Neutrophil (primary cell): ENCODE results near the gene PEMT.

Source experiments
- H3K27ac ChIP-seq: fragments of 200-600 bp; sonication (generic); 2 replicates; pipeline ENCODE4 v1.5.1; 2016; ENCODE audit warnings: mild to moderate bottlenecking, moderate library complexity
- H3K27me3 ChIP-seq: fragments of 200-600 bp; sonication (generic); 2 replicates; pipeline ENCODE4 v1.6.0; 2016; ENCODE audit warnings: mild to moderate bottlenecking
- H3K36me3 ChIP-seq: fragments of 200-600 bp; sonication (generic); 2 replicates; pipeline ENCODE4 v1.5.1; 2017
- H3K4me1 ChIP-seq, 2 experiments: fragments of 200-600 bp in 1 of 2; sonication (generic) in 1 of 2; 1 replicate in 1 of 2; 2 replicates in 1 of 2; pipeline versions ENCODE4 v1.5.1 to v1.6.1; 2013 to 2016; ENCODE audit warnings: low read depth in 1 of 2, low read length in 1 of 2, mild to moderate bottlenecking in 1 of 2, moderate library complexity in 1 of 2; ENCODE audit not compliant: control insufficient read depth in 1 of 2, insufficient read depth in 1 of 2
- H3K4me3 ChIP-seq, 2 experiments: fragments of 200-600 bp in 1 of 2; sonication (generic) in 1 of 2; 1 replicate in 1 of 2; 2 replicates in 1 of 2; pipeline ENCODE4 v1.5.1; 2013 to 2016; ENCODE audit warnings: low read depth in 1 of 2, low read length in 1 of 2, mild to moderate bottlenecking in 1 of 2, moderate library complexity in 1 of 2
- H3K9me3 ChIP-seq: fragments of 200-600 bp; sonication (generic); 2 replicates; pipeline ENCODE4 v1.5.1; 2016
- CTCF ChIP-seq: fragments of 200-600 bp; sonication (generic); IDR thresholded peaks from 2 replicates; pipeline ENCODE4 v1.5.1; 2016; ENCODE audit warnings: antibody characterized with exemption

The PEMT gene

DNA sequence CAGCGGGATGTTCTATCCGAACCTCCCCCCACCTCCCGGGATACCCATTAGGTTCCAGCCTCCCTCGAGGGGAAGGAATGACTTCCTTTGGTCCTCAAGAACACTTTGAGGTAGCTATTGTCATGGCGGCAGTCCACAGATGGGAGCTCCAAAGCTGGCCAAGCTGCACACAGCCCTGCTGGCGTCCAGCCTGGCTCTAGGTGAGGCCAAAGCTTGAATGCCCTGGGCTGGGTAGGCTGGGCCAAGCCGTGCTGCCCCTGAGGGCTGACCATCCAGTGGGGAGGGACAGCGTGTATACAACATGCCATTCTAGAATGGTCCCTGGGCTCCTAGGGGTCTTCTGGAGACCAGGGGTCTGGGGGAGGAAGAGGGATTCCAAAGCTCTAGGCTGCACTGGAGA, 43.5 kb downstream of the PEMT start:
- Histone ChIP-seq H3K27me3 (no peaks in the 10 kb centered on the region), H3K36me3 (no peaks in the 10 kb centered on the region)
- no peak for TF ChIP-seq CTCF

DNA sequence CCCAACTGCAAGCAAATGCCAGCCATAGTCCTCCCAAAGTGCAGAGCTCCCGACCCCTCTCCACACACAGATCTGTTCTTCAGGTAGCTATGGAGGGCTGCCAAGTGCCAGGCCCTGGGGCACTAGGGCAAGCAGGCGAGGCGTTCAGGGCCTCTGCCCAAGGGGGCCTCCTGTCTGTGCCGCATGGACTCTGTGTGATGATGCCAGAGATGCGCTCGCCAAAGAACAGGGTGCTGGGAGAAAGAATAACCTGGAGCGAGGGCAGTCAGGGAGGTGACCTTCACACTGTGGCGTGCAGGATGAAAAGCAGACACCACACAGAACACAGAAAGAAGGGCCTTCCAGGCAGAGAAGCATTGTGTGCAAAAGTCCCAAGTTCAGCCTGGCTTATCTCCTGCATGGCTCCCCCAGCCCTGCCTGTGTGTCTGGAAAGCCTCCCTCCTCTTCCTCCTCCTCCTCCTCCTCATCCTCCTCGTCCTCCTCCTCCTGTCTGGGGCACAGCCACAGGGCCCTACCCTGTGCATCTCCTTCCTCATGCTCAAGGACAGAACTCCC, 44.2 kb downstream of the PEMT start:
- Histone ChIP-seq H3K9me3 (no peaks in the 10 kb centered on the region), H3K27ac (no peak overlapping the region), H3K36me3 (no peaks in the 10 kb centered on the region), H3K27me3 (no peaks in the 10 kb centered on the region), H3K4me1 (no peaks in the 10 kb centered on the region), H3K4me3 (no peak overlapping the region)
- no peak for TF ChIP-seq CTCF

More for the DNA sequence above, 43.5 kb downstream of the PEMT start:
- Histone ChIP-seq H3K4me1 (no peaks in the 10 kb centered on the region), H3K9me3 (no peaks in the 10 kb centered on the region), H3K27ac (no peak overlapping the region), H3K4me3 (no peak overlapping the region)

DNA sequence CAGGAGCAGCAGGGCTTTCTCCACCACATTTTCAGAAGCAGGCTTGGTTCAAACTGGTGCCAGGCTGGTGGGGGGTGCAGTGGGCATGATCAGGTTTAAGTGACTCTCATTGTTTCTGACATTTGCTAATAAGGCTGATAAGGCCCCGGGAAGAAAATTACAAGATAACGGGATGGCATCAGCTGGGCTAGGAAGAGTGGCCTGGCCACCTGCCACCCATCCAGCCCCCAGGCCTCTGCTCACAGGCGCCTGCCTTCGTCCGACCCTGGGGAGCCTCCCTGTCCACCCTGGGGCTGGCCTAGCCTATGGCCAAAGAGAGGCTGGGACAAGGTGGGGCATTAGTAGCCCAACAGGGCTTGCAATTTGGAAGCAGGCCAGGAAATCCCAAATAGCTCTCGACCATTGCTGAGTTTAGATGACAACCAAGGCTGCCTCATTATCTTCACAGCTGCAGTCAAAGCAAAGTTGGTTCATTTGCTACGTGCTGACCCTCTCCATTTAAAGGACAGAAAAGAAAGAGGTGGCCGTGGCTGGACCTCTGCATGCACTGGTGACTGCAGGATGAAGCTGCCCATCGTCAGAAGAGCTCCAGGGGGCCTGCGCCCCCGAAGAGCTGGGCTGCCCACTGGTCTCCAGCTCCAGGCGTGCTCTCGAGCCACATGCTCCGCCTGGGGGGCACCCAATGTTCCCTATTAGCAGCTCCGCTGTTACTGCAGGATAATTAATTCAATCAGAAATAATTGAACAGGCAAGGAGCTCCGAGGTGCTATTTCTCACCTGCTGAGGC, 44.9 kb downstream of the PEMT start:
- Histone ChIP-seq H3K4me3 (no peak overlapping the region), H3K4me1 (no peaks in the 10 kb centered on the region), H3K27me3 (no peaks in the 10 kb centered on the region), H3K36me3 (no peaks in the 10 kb centered on the region), H3K9me3 (no peaks in the 10 kb centered on the region), H3K27ac (no peak overlapping the region)
- no peak for TF ChIP-seq CTCF

GRCh38 chr17:17545984-17546383, 45.5 kb downstream of the PEMT start:
- Histone ChIP-seq H3K36me3 (no peaks in the 10 kb centered on the region), H3K9me3 (no peaks in the 10 kb centered on the region), H3K27ac (no peak overlapping the region), H3K4me1 (no peaks in the 10 kb centered on the region), H3K4me3 (no peak overlapping the region), H3K27me3 (no peaks in the 10 kb centered on the region)
- TF ChIP-seq CTCF = no peak

GRCh38 chr17:17545031-17545820, 46.3 kb downstream of the PEMT start:
- Histone ChIP-seq H3K9me3 (no peaks in the 10 kb centered on the region), H3K4me3 (no peak overlapping the region), H3K36me3 (no peaks in the 10 kb centered on the region), H3K27ac (no peak overlapping the region), H3K27me3 (no peaks in the 10 kb centered on the region), H3K4me1 (no peaks in the 10 kb centered on the region)
- no peak for TF ChIP-seq CTCF
